Liver (tissue), 9 donors: ENCODE data around the gene TBC1D5. TPM values are rescaled to one million over a fixed set of nuclear protein-coding genes. Genes with fewer than 3 reads are reported as not detected.
"Not testable (repeated sequence)": the region's sequence is repeated elsewhere in the genome, so short reads cannot be mapped to it uniquely, and the experiment has no call there.

ENCODE experiments used
- DNase-seq: peaks from one replicate; pipeline ENCODE4 v3.0.0-alpha.2; 2017; ENCODE audit warnings: low spot score
- H3K27ac ChIP-seq, 2 donors: one replicate each; pipeline ENCODE4 v1.7.0; 2013; ENCODE audit warnings: inconsistent platforms in 2 of 2, low read length in 2 of 2, control low read depth in 1 of 2, low read depth in 1 of 2, mild to moderate bottlenecking in 1 of 2
- H3K27me3 ChIP-seq, 4 donors: one replicate each; pipeline versions ENCODE4 v1.6.1 to v1.7.0; 2013; ENCODE audit warnings: low read length in 3 of 4, inconsistent platforms in 1 of 4, mild to moderate bottlenecking in 1 of 4, moderate library complexity in 1 of 4; ENCODE audit not compliant: control insufficient read depth in 4 of 4, insufficient read depth in 4 of 4
- H3K36me3 ChIP-seq, 4 donors: one replicate each; pipeline versions ENCODE4 v1.6.1 to v1.7.0; 2013; ENCODE audit warnings: low read length in 3 of 4, mild to moderate bottlenecking in 3 of 4, low read depth in 1 of 4, moderate library complexity in 1 of 4; ENCODE audit not compliant: control insufficient read depth in 4 of 4, insufficient read depth in 3 of 4
- H3K4me1 ChIP-seq, 4 donors: one replicate each; pipeline versions ENCODE4 v1.6.1 to v1.7.0; 2013; ENCODE audit warnings: low read length in 3 of 4, mild to moderate bottlenecking in 3 of 4, moderate library complexity in 1 of 4; ENCODE audit not compliant: control insufficient read depth in 4 of 4, insufficient read depth in 4 of 4
- H3K4me3 ChIP-seq, 3 donors: one replicate each; pipeline versions ENCODE4 v1.6.1 to v1.7.0; 2013; ENCODE audit warnings: low read length in 3 of 3, control low read depth in 1 of 3, low read depth in 1 of 3, mild to moderate bottlenecking in 1 of 3
- H3K9ac ChIP-seq, 2 donors: one replicate each; pipeline ENCODE4 v1.7.0; 2013; ENCODE audit warnings: low read length in 2 of 2, mild to moderate bottlenecking in 2 of 2, moderate library complexity in 2 of 2, control low read depth in 1 of 2, low read depth in 1 of 2
- H3K9me3 ChIP-seq, 4 donors: one replicate each; pipeline versions ENCODE4 v1.6.1 to v1.7.0; 2013; ENCODE audit warnings: low read length in 3 of 4; ENCODE audit not compliant: control insufficient read depth in 4 of 4
- CTCF ChIP-seq: fragments of 150-350 bp; IDR thresholded peaks from 2 replicates; pipeline ENCODE4 v1.5.1; 2017; ENCODE audit warnings: improper control_type of control experiment, low read depth, low read length; ENCODE audit not compliant: missing input control
- FOXA1 ChIP-seq: IDR thresholded peaks from 2 replicates; pipeline ENCODE4 v1.6.1; 2016; ENCODE audit warnings: antibody characterized with exemption
- GABPA ChIP-seq, 2 donors: IDR thresholded peaks in 1 of 2; conservative IDR thresholded peaks in 1 of 2; 2 replicates each; pipeline ENCODE4 v1.6.1; 2016; ENCODE audit warnings: antibody characterized with exemption in 2 of 2, mild to moderate bottlenecking in 1 of 2, moderate library complexity in 1 of 2
- HNF4A ChIP-seq, 2 donors: conservative IDR thresholded peaks; 2 replicates each; pipeline ENCODE4 v1.6.1; 2016; ENCODE audit warnings: antibody characterized with exemption in 2 of 2, mild to moderate bottlenecking in 2 of 2
- HNF4G ChIP-seq: IDR thresholded peaks from 2 replicates; pipeline ENCODE4 v1.6.1; 2016; ENCODE audit warnings: antibody characterized with exemption
- JUND ChIP-seq, 2 donors: IDR thresholded peaks; 2 replicates each; pipeline ENCODE4 v1.6.1; 2016; ENCODE audit warnings: antibody characterized with exemption in 2 of 2
- RAD21 ChIP-seq, 2 donors: IDR thresholded peaks; 2 replicates each; pipeline ENCODE4 v1.6.1; 2016; ENCODE audit warnings: antibody characterized with exemption in 2 of 2, mild to moderate bottlenecking in 2 of 2
- REST ChIP-seq: IDR thresholded peaks from 2 replicates; pipeline ENCODE4 v1.6.1; 2016; ENCODE audit warnings: antibody characterized with exemption, mild to moderate bottlenecking
- RXRA ChIP-seq, 2 donors: IDR thresholded peaks; 2 replicates each; pipeline ENCODE4 v1.6.1; 2017 to 2018; ENCODE audit warnings: antibody characterized with exemption in 2 of 2, mild to moderate bottlenecking in 1 of 2
- SP1 ChIP-seq: IDR thresholded peaks from 2 replicates; pipeline ENCODE4 v1.6.1; 2018; ENCODE audit warnings: antibody characterized with exemption, mild to moderate bottlenecking
- TAF1 ChIP-seq: conservative IDR thresholded peaks from 2 replicates; pipeline ENCODE4 v1.6.1; 2016; ENCODE audit warnings: antibody characterized with exemption, mild to moderate bottlenecking
- YY1 ChIP-seq: IDR thresholded peaks from 2 replicates; pipeline ENCODE4 v1.6.1; 2016; ENCODE audit warnings: antibody characterized with exemption, mild to moderate bottlenecking
- ZBTB33 ChIP-seq: IDR thresholded peaks from 2 replicates; pipeline ENCODE4 v1.6.1; 2016; ENCODE audit warnings: antibody characterized with exemption
- WGBS: extraction: QIAGEN DNeasy Blood & Tissue Kit; methylation state at CpG from one replicate; pipeline ENCODE4 v1.1.7; 2013; 5-methylcytosine and 5-hydroxymethylcytosine counted together
- polyA plus RNA-seq, 2 donors: library from polyadenylated mRNA; stranded (reverse) in 1 of 2; unstranded in 1 of 2; fragments of 200-250 nt in 1 of 2; fragments of >200 nt in 1 of 2; fragmentation: Nextera tagmentation in 1 of 2; extraction: Ambion mirVana in 1 of 2; gene quantifications; one replicate each; pipeline versions ENCODE4 v1.2.1 to v1.2.3, GENCODE V29; 2013 to 2015
- total RNA-seq, 2 donors: library from RNA; depleted of rRNA; stranded (reverse); fragments of >200 nt; gene quantifications; one replicate each; pipeline ENCODE4 v1.2.3, GENCODE V29; 2014
- TF ChIP-seq, protein P1 (sequence below): IDR thresholded peaks from 2 replicates; pipeline ENCODE4 v1.6.1; 2016; ENCODE audit warnings: antibody characterized with exemption
- TF ChIP-seq, protein P2 (sequence below): IDR thresholded peaks from 2 replicates; pipeline ENCODE4 v1.6.1; 2016; ENCODE audit warnings: antibody characterized with exemption
- donor health status: healthy.
- donor health status: healthy.
- donor health status: healthy.
- donor health status: healthy.
- donor health status: healthy.

Gene TBC1D5
- total and polyA plus RNA-seq, 4 donors, result 9.1 to 45.6 (median 25.6) TPM

GRCh38 chr3:17352620-17353019 lies 389.8 kb downstream of the TBC1D5 start (continued):
- TF ChIP-seq CTCF (no peak), JUND (IDR thresholded peaks at IDR 0.05) (no peak), GABPA (IDR thresholded peaks at IDR 0.05 in 1 of 2, conservative IDR thresholded peaks at IDR 0.05 in 1 of 2) (no peak), RAD21 (IDR thresholded peaks at IDR 0.05) (no peak), HNF4A (conservative IDR thresholded peaks at IDR 0.05) (no peak)
- TF ChIP-seq, protein P1, sequence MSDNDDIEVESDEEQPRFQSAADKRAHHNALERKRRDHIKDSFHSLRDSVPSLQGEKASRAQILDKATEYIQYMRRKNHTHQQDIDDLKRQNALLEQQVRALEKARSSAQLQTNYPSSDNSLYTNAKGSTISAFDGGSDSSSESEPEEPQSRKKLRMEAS, result no peak

DNA sequence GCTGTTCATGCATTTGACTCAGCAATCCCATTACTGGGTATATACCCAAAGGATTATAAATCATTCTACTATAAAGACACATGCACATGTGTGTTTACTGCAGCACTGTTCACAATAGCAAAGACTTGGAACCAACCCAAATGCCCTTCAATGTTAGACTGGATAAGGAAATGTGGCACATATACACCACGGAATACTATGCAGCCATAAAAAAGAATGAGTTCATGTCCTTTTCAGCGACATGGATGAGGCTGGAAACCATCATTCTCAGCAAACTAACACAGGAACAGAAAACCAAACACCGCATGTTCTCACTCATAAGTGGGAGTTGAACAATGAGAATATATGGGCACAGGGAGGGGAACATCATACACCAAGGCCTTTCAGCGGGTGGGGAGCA lies 391.2 kb downstream of the TBC1D5 start:
- not testable (repeated sequence) for H3K4me3 ChIP-seq

DNA sequence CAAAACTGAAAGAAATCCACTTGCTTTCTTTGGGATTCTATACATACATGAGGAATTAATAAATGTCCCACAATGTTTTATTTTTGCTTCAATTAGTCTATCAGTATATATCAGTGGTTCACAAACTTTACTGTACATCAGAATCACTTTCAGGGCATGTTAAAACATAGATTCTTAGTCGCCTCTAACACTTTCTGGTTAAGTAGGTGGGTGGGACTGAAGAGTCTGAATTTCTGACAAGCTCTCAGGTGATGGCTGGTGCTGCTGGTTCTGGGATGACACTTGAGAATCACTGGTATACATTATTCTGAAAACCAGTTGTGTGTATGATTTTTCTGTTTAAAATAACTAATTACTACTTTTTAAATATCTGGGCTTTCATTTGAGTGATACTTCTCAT lies 393.3 kb downstream of the TBC1D5 start:
- no peak overlapping the region for H3K27ac ChIP-seq
- no peaks in the 10 kb centered on the region for H3K36me3 ChIP-seq
- H3K9ac ChIP-seq, result no peak overlapping the region
- H3K9me3 ChIP-seq, result no peaks in the 10 kb centered on the region
- TF ChIP-seq CTCF (no peak), TAF1 (no peak), HNF4G (no peak), JUND (IDR thresholded peaks at IDR 0.05) (no peak), YY1 (no peak), FOXA1 (no peak), RXRA (IDR thresholded peaks at IDR 0.05) (no peak), HNF4A (conservative IDR thresholded peaks at IDR 0.05) (no peak), ZBTB33 (no peak), GABPA (IDR thresholded peaks at IDR 0.05 in 1 of 2, conservative IDR thresholded peaks at IDR 0.05 in 1 of 2) (no peak), RAD21 (IDR thresholded peaks at IDR 0.05) (no peak), REST (no peak), SP1 (no peak)
- TF ChIP-seq, protein P2, sequence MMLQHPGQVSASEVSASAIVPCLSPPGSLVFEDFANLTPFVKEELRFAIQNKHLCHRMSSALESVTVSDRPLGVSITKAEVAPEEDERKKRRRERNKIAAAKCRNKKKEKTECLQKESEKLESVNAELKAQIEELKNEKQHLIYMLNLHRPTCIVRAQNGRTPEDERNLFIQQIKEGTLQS, result no peak
- no peaks in the 10 kb centered on the region for H3K27me3 ChIP-seq
- H3K4me3 ChIP-seq, result no peak overlapping the region
- no peak for DNase-seq
- H3K4me1 ChIP-seq, result no peaks in the 10 kb centered on the region
- 99% methylated on average over 1 of the region's 1 CpG for WGBS

More for the DNA sequence above, 391.2 kb downstream of the TBC1D5 start:
- not testable (repeated sequence) for DNase-seq, H3K27ac ChIP-seq, H3K27me3 ChIP-seq, H3K9me3 ChIP-seq, H3K36me3 ChIP-seq, H3K4me1 ChIP-seq, H3K9ac ChIP-seq
- 93% methylated on average over 4 of the region's 4 CpGs for WGBS
